HG03571 (cell line): ENCODE data around the gene ERMP1.
"Not testable (repeated sequence)": the region's sequence is repeated elsewhere in the genome, so short reads cannot be mapped to it uniquely, and the experiment has no call there.

Source experiments
- ATAC-seq: cut with Tn5 transposase; IDR thresholded peaks from one replicate; pipeline ENCODE4 v1.9.1; 2021; ENCODE audit not compliant: unreplicated experiment

Gene ERMP1

DNA sequence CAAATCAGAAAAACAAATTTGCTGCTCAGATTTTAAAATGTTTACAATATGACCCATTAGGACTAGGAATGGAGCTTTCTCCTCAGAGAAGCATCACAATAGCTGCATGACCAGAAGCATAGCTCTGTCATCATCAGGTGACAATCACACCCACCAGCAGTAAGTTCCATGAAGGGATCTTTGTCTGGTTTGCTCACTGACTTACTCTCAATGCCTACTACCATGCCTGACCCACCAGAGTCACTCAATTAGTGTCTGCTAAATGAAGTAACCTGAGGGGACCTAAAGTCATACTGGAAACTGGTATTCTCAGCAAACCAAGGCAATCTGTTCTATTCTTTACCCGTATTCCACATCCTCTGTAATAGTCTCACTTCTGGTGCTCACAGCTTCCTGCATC lies 7.7 kb downstream of the ERMP1 start:
- ATAC-seq: no peak

GRCh38 chr9:5820425-5820824 lies 12.5 kb downstream of the ERMP1 start:
- no peak for ATAC-seq

DNA sequence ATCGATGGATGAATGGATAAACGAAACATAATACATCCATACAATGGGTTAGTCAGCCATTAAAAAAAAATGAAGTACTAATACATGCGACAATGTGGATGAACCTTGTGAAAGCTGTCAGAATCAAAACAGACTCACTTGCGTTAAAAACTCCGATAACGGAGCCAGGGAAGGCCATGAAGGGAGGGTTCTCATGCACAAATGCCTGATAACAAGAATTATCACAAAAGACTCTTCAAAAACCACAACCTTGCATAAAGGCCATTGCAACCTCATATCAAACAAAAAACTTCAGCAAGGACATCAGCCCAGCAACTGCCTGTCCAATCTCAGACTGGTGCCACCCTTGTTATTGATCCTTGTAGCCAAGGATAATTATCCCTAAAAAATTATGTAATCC lies 13.7 kb downstream of the ERMP1 start:
- no peak for ATAC-seq

GRCh38 chr9:5818424-5819142 lies 14.3 kb downstream of the ERMP1 start:
- ATAC-seq: no peak

GRCh38 chr9:5817862-5818261 lies 15.1 kb downstream of the ERMP1 start:
- no peak for ATAC-seq

GRCh38 chr9:5815461-5815860 lies 17.5 kb downstream of the ERMP1 start:
- ATAC-seq: no peak

DNA sequence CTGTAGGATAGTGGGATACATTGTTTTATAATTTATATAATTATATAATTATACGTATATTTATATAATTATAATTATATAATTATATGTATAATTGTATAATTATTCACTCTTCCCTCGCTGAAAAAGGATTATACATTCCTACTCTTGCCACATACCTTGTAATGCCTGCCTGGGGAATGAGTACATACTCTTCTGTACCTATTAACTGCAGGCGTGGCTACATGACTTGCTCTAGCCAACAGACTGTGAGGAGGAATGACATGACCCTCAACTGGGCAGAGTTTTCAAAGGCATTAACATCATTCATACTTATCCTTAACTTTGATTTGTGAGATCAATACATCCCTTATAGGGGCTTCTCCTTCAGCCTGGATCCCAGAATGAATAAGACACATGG lies 19.1 kb downstream of the ERMP1 start:
- ATAC-seq: no peak

DNA sequence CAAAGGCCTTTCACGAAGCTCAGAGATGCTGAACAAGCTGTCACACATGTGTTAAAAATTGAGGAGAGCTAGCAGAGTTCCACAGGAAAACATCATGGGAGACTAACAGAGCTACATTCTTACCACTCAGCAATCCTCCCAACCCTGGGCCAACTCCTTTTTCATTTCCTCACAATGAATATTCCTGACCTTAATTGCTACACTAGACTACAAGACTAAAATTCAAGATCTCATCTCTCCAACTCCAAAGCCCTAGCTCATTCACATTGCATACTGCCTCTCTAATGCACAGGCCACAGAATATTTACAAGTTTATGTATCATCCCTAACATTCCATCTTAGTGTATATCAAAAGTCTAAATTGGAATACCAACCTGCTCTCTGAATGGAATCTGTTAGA lies 21.2 kb downstream of the ERMP1 start:
- no peak for ATAC-seq

DNA sequence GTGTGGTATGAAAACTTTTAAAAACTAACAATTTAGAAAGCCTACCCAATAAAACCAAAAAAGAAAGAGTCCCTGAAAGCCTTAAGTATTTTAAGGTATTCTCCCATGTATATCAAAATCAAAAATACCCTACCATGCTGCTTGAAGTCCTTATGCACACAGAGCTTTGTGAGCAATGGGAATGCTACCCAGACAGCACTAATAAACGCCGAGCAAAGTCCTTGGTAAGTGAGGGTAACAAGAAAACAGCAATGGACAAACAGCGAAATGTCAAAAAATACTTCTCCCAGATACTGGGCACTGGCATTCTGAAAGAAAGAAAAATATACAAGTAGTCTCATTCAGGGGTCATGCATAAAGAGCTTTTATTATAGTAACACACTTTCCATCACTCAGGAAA lies 27.4 kb downstream of the ERMP1 start:
- ATAC-seq: no peak

DNA sequence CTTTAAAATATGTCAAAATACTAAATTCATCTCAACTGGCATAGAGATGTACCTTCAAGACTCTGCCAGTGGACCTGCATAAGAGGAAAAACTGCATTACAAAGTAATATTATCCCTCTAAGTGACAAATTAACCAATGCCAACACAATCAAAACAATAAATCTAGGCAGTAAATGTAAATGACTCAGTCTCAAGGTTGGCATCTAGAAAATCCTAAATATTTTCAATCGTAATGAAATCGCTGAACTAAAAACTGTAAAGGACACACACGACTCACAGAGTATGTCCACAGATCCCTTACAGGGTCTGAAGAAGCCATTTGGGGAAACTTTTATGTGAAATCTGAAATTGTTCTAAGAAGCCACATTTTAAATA lies 31.2 kb downstream of the ERMP1 start:
- ATAC-seq: no peak

GRCh38 chr9:5800969-5801738 lies 31.8 kb downstream of the ERMP1 start:
- ATAC-seq: no peak

DNA sequence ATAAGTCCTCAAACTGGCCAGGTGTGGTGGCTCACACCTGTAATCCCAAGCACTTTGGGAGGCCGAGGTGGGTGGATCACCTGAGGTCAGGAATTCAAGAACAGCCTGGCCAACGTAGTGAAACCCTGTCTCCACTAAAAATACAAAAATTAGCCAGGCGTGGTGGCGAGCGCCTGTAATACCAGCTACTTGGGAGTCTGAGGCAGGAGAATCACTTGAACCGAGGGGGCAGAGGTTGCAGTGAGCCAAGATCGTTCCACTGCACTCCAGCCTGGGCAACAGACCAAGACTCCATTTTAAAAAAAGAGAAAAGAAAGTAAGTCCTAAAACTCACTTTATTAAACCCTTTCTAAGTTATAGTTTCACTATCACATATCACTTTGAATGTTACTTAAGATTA lies 32.5 kb downstream of the ERMP1 start:
- not testable (repeated sequence) for ATAC-seq

GRCh38 chr9:5799314-5799713 lies 33.6 kb downstream of the ERMP1 start:
- ATAC-seq: no peak

DNA sequence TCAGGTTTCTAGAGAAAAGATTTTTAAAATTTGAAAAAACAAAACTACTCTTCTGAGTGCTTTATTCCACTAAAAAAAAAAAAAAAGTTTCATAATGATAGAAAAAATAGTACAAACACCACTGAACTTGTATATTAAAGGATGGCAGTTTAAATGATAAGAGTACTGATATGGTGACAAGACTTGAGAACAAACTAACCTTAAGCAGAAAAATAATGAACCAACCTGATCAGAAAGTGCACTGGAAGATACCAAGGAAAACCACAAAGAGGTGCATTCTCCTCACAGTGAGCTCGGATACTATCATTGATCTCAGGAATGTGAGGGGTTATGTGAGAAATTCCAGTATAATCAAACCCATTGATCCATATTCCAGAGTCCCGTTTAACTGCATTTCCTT lies 34.3 kb downstream of the ERMP1 start:
- no peak for ATAC-seq

DNA sequence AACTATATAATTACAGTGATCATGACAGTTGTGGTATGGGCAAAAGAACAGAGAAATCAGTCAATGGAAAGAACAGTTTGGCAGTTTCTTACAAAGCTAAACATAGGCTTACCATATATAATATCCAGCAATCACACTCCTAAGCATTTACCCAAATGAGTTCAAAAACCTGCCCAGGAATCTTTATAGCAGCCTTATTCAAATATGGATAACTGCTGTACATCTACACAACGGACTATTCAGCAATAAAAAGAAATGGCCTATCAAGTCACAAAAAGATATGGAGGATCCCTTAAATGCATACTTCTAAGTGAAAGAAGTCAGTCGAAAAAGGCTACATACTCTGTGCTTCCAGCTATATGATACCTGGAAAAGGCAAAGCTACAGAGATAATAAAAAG lies 36.6 kb downstream of the ERMP1 start:
- ATAC-seq: no peak

GRCh38 chr9:5793812-5794211 lies 39.1 kb downstream of the ERMP1 start:
- ATAC-seq: no peak

- no peak for ATAC-seq
Measured at GRCh38 chr9:5791870-5792269, 41.0 kb downstream of the ERMP1 start.

DNA sequence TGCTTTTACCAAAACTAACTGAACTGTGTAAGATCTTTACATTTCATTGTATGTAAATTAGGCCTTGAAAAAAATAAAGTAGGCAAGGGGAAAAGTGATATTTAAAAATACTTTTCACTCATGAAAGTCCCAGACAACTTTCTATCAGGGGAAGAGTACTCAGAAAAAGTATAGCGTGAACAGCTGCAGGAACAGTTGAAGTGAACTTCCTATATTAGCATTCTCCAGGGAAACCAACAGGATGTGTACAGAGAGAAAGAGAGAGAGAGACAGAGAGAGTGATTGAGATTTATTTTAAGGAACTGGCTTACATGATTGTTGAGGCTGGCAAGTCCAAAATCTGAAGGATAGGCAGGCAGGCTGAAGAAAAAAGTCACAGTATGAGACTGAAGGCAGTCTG lies 42.0 kb downstream of the ERMP1 start:
- ATAC-seq: no peak

DNA sequence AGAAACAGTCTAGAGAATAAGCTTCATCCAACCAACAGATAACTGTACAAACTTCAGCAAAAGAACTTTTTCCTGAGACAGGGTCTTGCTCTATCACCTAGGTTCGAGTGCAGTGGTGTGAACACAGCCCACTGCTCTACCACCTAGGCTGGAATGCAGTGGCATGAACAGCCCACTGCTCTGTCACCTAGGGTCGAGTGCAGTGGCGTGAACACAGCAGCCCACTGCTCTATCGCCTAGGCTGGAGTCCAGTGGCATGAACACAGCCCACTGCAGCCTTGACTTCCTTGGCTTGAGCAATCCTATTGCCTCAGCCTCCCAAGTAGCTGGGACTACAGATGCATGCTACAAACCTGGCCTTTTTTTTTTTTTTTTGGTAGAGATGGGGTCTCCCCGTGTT lies 43.4 kb downstream of the ERMP1 start:
- ATAC-seq: no peak

DNA sequence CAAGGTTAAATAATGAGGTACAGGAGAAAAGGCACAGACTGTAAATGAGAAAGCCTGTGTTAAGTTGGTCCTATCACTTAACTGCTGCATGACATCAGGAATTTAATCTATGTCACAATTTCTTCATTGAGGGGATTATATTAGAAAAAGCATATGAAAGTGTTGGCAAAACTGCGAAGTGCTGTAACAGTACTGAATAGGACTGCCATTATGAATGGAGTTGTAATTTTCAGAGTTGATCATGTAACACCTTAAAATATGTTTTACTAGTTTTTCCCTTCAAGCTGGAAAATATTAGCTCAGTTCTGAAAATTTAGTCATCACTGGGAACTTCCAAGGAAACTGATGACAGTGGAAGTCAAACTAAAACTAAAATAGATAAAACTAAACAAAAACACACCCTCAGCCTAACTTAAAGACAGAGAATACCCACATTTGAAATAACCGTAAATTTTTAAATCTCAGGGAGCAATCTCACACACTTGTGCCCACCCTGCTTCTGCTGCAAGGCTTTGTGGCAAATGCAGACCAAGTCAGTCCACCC lies 45.1 kb downstream of the ERMP1 start:
- ATAC-seq: no peak

- ATAC-seq: no peak
Measured at GRCh38 chr9:5787220-5787619, 45.7 kb downstream of the ERMP1 start.

- ATAC-seq: no peak
Measured at GRCh38 chr9:5786370-5787127, 46.4 kb downstream of the ERMP1 start.
